Myocyte (in vitro differentiated cells): Measurements from ENCODE around the gene B3GNT7. TPM values are rescaled to one million over a fixed set of nuclear protein-coding genes. Genes with fewer than 3 reads are reported as not detected.
"Not testable (repeated sequence)": the region's sequence is repeated elsewhere in the genome, so short reads cannot be mapped to it uniquely, and the experiment has no call there.

ENCODE experiments used
- DNase-seq: peaks from one replicate; pipeline ENCODE4 v3.0.0-alpha.2; 2012; ENCODE audit warnings: low read depth
- total RNA-seq: library from RNA; depleted of rRNA; stranded (reverse); fragments of >200 nt; gene quantifications from 2 replicates; pipeline ENCODE4 v1.2.3, GENCODE V29; 2014

Gene B3GNT7
- total RNA-seq, 1 donor from 2014 or later: not detected

DNA sequence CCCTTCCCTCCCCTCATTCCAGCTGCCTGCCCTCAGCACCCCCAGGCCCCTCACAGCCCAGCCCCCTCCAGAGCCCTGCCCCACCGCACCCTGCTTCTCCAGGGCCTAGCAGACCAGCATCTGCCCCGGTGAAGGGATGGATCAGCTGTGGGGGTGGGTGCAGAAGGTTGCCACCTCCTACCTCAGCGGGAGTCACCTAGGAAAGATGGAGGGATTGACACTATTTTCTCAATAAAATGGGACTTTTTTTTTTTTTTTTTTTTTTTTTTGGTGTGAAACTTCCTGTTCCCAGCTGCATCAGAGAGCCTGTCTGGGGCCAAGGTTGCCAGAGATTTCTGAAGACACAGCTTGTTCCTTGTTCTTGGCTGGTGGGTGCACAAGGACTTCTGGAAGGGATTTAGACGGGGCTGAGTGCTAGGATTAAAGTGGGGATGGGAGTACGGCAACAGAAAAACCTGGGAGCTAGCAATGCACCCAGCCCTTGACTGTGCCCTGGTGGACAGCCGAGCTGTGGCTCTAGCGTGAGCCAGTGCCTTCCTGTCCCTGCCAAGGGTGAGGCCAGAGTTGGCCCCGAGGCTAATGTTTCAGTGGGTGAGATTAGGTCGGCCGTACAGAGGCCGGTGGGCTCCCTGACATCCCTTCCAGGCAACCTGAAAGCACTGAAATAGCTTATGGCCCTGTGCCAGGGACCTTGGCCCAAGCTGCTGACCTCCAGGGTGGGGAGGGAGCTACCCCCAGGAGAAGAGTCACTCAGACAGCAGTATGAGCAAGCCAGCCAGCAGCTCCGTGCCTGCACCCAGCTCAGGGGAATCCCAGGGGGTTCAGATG, 4.6 kb downstream of the B3GNT7 start:
- no peak for DNase-seq

- not testable (repeated sequence) for DNase-seq
Measured at GRCh38 chr2:231400681-231401080, 5.2 kb downstream of the B3GNT7 start.

- not testable (repeated sequence) for DNase-seq
Measured at GRCh38 chr2:231401101-231401500, 5.6 kb downstream of the B3GNT7 start.

GRCh38 chr2:231403421-231404182, 8.1 kb downstream of the B3GNT7 start:
- not testable (repeated sequence) for DNase-seq

GRCh38 chr2:231404183-231404578, 8.7 kb downstream of the B3GNT7 start:
- not testable (repeated sequence) for DNase-seq

DNA sequence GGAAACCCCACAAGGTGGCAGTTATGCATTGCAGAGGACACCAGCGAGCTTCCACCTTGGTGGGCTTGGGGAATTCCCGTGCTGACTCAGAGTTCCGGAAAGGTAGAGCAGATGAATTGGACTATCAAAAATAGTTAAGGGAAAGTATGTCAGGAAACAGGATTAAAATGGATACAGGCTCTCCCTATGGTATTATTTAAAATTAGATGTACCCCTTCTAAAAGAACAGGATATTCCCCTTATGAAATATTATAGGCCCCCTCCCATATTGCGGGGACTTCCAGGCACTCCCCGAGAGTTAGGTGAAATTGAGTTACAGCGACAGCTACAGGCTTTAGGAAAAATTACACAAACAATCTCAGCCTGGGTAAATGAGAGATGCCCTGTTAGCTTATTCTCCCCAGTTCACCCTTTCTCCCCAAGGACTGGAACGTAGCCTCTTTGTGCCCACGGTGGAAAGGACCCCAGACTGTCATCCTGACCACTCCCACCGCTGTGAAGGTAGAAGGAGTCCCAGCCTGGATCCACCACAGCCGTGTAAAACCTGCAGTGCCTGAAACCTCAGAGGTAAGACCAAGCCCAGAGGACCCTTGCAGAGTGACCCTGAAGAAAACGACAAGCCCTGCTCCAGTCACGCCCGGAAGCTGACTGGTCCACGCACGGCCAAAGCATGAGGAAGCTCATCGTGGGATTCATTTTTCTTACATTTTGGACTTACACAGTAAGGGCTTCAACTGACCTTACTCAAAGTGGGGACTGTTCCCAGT, 10.3 kb downstream of the B3GNT7 start:
- not testable (repeated sequence) for DNase-seq

DNA sequence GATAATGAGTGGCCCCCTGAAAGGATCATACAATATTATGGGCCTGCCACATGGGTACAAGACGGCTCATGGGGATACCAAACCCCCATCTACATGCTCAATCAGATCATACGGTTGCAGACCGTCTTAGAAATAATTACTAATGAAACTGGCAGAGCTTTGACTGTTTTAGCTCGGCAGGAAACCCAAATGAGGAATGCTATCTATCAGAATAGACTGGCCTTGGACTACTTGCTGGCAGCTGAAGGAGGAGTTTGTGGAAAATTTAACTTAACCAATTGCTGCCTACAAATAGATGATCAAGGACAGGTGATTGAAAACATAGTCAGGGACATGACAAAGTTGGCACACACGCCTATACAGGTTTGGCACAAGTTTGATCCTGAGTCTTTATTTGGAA, 12.2 kb downstream of the B3GNT7 start:
- DNase-seq: not testable (repeated sequence)

DNA sequence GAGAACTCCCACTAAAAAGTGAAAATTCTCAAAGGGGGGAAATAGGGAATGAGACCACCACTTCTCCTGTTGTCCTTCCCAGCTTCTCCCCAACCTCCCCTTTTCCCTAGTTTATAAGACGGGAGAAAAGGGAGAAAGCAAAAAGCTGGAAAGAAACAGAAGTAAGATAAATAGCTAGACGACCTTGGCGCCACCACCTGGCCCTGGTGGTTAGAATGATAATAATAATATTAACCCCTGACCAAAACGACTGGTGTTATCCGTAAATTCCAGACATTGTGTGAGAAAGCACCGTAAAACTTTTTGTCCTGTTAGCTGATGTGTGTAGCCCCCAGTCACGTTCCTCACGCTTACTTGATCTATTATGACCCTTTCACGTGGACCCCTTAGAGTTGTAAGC, 12.8 kb downstream of the B3GNT7 start:
- DNase-seq: not testable (repeated sequence)

DNA sequence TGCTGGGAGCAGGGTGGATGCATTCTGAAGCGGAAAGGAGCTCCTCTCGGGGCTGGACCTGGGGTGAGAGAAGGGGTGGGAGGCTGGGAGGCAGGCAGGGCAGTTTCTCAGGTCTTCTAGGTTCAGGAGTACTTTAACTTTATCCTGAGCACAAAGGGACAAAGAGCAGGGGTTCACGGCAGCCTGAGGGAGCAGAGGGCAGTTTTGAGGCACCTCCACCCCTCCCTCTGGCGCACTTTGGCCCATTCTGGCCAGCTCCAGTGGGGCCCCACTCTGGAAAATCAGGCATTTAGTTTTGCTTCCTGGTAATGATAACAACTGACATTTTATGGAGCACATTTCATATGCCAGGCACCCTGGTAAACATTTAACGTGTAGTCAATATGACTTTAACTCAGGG, 14.3 kb downstream of the B3GNT7 start:
- DNase-seq: no peak

- no peak for DNase-seq
Measured at GRCh38 chr2:231410293-231411004, 14.9 kb downstream of the B3GNT7 start.

- no peak for DNase-seq
Measured at GRCh38 chr2:231411237-231411636, 15.7 kb downstream of the B3GNT7 start.

GRCh38 chr2:231411831-231412617, 16.5 kb downstream of the B3GNT7 start:
- DNase-seq: peak; percentile 86

- DNase-seq: no peak
Measured at GRCh38 chr2:231412618-231412963, 17.1 kb downstream of the B3GNT7 start.

DNA sequence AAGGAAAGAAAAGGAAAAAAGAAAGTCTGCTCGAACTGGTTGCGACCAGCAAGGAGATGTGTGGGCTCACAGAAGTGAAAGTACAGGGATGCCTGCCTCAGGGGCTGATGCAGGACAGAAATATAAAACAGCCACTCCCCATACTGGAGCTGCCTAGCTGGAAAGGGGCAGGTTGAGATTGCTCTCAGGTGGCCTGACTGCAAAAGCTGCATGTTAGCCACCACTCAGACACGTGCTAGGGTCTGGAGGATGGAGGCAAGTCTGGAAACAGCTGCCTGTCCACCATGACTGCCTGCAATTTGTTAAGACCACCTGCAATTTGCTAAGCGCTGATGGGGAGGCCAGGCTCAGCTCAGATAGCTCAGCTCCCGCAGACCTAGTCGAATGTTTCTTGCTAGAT, 17.9 kb downstream of the B3GNT7 start:
- DNase-seq: no peak

DNA sequence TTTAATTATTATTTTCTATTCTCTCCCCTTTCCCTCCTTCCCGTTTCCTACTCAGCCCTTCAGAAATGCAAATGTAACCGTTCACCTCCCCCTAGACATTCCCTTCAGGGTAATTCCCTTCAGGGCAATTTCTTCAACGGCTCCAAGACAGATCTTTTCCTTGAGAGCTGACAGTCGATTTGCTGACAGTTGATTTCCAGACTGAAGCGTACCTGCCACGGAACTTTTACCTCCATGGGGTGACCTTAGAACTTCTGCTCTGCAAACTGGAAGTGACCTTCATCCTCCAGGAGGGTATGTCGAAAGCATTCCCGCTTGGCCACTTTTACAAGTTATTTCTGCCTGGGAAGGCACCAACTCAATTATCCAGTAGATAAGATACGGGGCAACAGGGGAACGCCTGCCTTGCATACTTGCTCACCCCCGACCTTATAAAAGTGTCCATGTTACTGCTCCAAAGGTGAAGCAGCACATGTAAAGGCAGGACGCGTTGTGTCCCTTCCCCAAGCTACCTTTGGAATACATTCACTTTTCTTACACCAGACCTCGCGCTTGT, 18.5 kb downstream of the B3GNT7 start:
- DNase-seq: no peak

DNA sequence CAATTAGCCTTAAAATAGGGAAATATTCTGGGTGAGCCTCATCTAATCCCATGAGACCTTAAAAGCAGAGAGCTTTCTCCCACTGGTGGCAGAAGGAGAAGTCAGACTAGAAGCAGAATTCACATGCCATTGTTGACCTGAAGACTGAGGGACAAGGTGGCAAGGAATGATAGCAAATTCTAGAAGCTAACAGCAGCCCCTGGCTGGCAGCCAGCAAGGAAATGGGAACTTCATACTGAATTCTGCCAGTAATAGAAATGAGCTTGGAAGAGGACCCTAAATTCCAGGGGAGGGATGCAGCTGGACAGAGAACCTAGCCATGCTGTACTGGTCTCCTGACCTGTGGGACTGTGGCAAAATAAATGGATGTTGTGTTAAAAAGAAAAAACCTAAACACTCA, 19.5 kb downstream of the B3GNT7 start:
- no peak for DNase-seq

DNA sequence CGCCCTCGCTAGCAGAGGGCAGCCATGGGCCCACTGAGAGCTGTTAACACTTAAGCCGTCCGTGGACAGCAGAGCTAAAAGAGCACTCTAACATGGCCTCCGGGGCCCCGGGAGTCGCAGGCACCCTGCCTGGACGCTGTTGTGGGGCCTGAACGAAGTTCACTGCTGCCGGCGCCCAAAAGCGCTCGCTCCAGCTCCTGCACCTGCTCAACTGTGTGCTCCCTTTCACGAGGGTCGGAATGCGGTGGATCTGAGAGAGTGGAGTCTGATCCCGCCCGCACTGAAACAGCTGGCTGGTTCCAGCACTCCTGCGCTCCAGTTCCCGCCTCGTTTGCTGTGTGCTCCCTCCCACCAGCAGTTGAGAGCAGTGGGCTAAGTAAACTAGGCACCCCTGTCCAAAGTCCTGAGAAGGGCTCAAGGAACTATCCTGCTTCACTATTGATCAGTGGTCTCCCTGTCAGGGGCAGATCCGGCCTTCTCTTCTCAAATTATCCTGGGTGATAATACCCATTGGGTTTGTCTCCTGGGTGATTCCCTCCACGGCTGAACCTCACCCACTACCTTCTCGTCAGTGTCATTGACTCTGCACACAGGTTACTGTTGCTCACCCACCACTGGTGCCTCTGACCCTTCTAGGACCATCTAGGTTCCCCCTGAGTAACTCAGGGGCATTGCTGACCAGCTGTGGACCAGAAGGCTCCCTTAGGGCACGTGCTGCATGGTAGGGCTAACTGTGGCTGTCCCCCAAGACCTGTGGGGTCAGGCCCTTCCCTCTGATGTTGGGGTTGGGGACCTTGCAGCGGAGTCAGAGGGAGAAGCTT, 23.5 kb downstream of the B3GNT7 start:
- DNase-seq: no peak

DNA sequence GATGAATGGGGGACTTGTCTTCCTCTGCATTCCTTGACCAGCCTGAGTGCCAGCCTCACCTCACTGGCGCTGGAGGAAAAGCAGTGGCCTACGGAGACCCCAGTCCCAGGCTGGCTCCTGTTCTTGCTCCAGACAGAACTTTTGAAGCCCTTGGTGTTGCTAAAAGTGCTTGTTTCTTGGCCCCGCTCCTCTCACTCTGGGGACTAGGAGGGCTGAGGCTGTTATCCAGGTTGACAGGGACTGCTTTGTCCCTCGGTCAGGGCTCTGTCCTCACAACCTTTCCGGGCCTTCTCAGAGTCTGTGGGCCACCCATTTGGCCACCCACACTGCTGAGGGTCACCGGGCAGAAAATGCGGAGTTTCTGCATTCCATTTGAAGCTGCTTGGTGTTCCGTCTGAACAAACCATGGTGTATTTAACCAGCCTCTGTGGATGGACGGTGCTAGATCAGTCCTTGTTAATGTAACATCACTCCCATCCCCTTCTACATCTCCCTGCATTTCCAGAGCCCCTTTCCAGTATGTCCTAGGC, 25.6 kb downstream of the B3GNT7 start:
- DNase-seq: no peak

GRCh38 chr2:231422056-231422455, 26.5 kb downstream of the B3GNT7 start:
- DNase-seq: no peak
